OCI-LY1 (cell line): ENCODE measurements around the gene NRCAM.

Experiments used
- CTCF ChIP-seq: fragments of 200-600 bp; sonication (generic), shearing (Covaris generic); IDR thresholded peaks from 2 replicates; pipeline ENCODE4 v1.5.1; 2017; ENCODE audit warnings: mild to moderate bottlenecking, antibody characterized with exemption, low read length, moderate library complexity, mixed read lengths
- EZH2 ChIP-seq: fragments of 200-600 bp; sonication (generic), shearing (Covaris generic); IDR thresholded peaks from 2 replicates; pipeline ENCODE4 v1.8.0; 2017; ENCODE audit warnings: borderline replicate concordance, mixed run types, mild to moderate bottlenecking, antibody characterized with exemption, low read length, moderate library complexity, mixed read lengths

- no peak for TF ChIP-seq CTCF
- TF ChIP-seq EZH2: no peak
Measured at GRCh38 chr7:108442039-108442568, 14.1 kb downstream of the NRCAM start.
